WERI-Rb-1 (cell line): ENCODE data around the gene KCNK15.

Experiments
- DNase-seq: peaks from one replicate; pipeline ENCODE4 v3.0.0-alpha.2; 2020
- H3K27ac ChIP-seq: fragments of 250-450 bp; sonication (Bioruptor Pico); 2 replicates; pipeline ENCODE4 v1.5.1; 2020; ENCODE audit warnings: mild to moderate bottlenecking, moderate library complexity
- H3K27me3 ChIP-seq: fragments of 250-450 bp; sonication (Bioruptor Pico); 2 replicates; pipeline ENCODE4 v1.5.1; 2021; ENCODE audit warnings: mild to moderate bottlenecking, low read depth, moderate library complexity; ENCODE audit not compliant: insufficient read depth, severe bottlenecking
- H3K36me3 ChIP-seq: fragments of 250-450 bp; sonication (Bioruptor Pico); 2 replicates; pipeline ENCODE4 v1.5.1; 2020; ENCODE audit warnings: mild to moderate bottlenecking, moderate library complexity
- H3K4me3 ChIP-seq: 2 replicates; pipeline ENCODE4 v1.5.1; 2011; ENCODE audit warnings: low read depth, mild to moderate bottlenecking, control low read depth, low read length
- H3K9me3 ChIP-seq: fragments of 250-450 bp; sonication (Bioruptor Pico); 2 replicates; pipeline ENCODE4 v1.5.1; 2021; ENCODE audit warnings: mild to moderate bottlenecking, moderate library complexity; ENCODE audit not compliant: severe bottlenecking
- CTCF ChIP-seq: IDR thresholded peaks from 2 replicates; pipeline ENCODE4 v1.5.1; 2011; ENCODE audit warnings: low read depth, mild to moderate bottlenecking, control low read depth, inconsistent platforms, low read length

The KCNK15 gene

GRCh38 chr20:44754554-44754953 lies 8.9 kb downstream of the KCNK15 start:
- no peaks in the 10 kb centered on the region for H3K27me3 ChIP-seq
- DNase-seq = no peak
- no peak overlapping the region for H3K4me3 ChIP-seq
- TF ChIP-seq CTCF = no peak
- no peaks in the 10 kb centered on the region for H3K9me3 ChIP-seq
- H3K27ac ChIP-seq = no peak overlapping the region
- H3K36me3 ChIP-seq = peaks cover 6% of the 10 kb centered on the region; the same call in 1 of the 2 replicates

- Histone ChIP-seq H3K27ac (no peak overlapping the region), H3K9me3 (no peaks in the 10 kb centered on the region), H3K27me3 (no peaks in the 10 kb centered on the region), H3K36me3 (peaks cover 6% of the 10 kb centered on the region; the same call in 1 of the 2 replicates), H3K4me3 (no peak overlapping the region)
- no peak for TF ChIP-seq CTCF
- DNase-seq = no peak
Observed at GRCh38 chr20:44756011-44756688, 10.5 kb downstream of the KCNK15 start.

GRCh38 chr20:44756956-44757355 lies 11.3 kb downstream of the KCNK15 start:
- no peak for TF ChIP-seq CTCF
- Histone ChIP-seq H3K4me3 (no peak overlapping the region), H3K9me3 (no peaks in the 10 kb centered on the region), H3K36me3 (peaks cover 3% of the 10 kb centered on the region; the same call in 1 of the 2 replicates), H3K27me3 (no peaks in the 10 kb centered on the region), H3K27ac (no peak overlapping the region)
- no peak for DNase-seq

- H3K27ac ChIP-seq = no peak overlapping the region
- H3K4me3 ChIP-seq = no peak overlapping the region
- no peak for TF ChIP-seq CTCF
- no peaks in the 10 kb centered on the region for H3K27me3 ChIP-seq
- H3K36me3 ChIP-seq = peaks cover 3% of the 10 kb centered on the region; the same call in 1 of the 2 replicates
- H3K9me3 ChIP-seq = no peaks in the 10 kb centered on the region
- no peak for DNase-seq
Observed at GRCh38 chr20:44758247-44759101, 12.8 kb downstream of the KCNK15 start.

GRCh38 chr20:44759595-44759994 lies 13.9 kb downstream of the KCNK15 start:
- Histone ChIP-seq H3K9me3 (no peaks in the 10 kb centered on the region), H3K27ac (no peak overlapping the region), H3K36me3 (peaks cover 3% of the 10 kb centered on the region; the same call in 1 of the 2 replicates), H3K4me3 (no peak overlapping the region), H3K27me3 (no peaks in the 10 kb centered on the region)
- no peak for DNase-seq
- no peak for TF ChIP-seq CTCF
